Motor neuron (in vitro differentiated cells): ENCODE data around the gene PRKAR2B. TPM values are rescaled to one million over a fixed set of nuclear protein-coding genes. Genes with fewer than 3 reads are reported as not detected.
"Not testable (repeated sequence)": the region's sequence is repeated elsewhere in the genome, so short reads cannot be mapped to it uniquely, and the experiment has no call there.

Experiments used
- ATAC-seq, 8 experiments: fragments of 200-7000 bp; cut with Tn5 transposase; replicated peaks in 6 of 8; 2 replicates each; pipeline ENCODE4 v1.8.0; 2021; ENCODE audit warnings: mild to moderate bottlenecking in 8 of 8, moderate library complexity in 8 of 8
- H3K27ac ChIP-seq, 2 donors: fragments of 250-450 bp; sonication (Bioruptor Pico); 2 replicates each; pipeline ENCODE4 v1.9.0; 2021; ENCODE audit warnings: antibody characterized with exemption in 2 of 2, mild to moderate bottlenecking in 2 of 2, moderate library complexity in 1 of 2
- H3K4me1 ChIP-seq, 2 donors: fragments of 250-450 bp; sonication (Bioruptor Pico); replicated peaks in 1 of 2; 2 replicates each; pipeline ENCODE4 v1.6.1; 2021; ENCODE audit warnings: antibody characterized with exemption in 2 of 2, mild to moderate bottlenecking in 2 of 2, moderate library complexity in 1 of 2
- H3K4me3 ChIP-seq, 5 donors: fragments of 250-450 bp; sonication (Bioruptor Pico); 2 replicates each; pipeline ENCODE4 v1.9.0; 2021; ENCODE audit warnings: antibody characterized with exemption in 5 of 5, mild to moderate bottlenecking in 5 of 5, moderate library complexity in 4 of 5
- WGBS, 10 experiments: fragments of 450-650 bp; shearing (Covaris generic); methylation state at CpG; one replicate each; pipeline ENCODE4 v1.0.0; 2022; 5-methylcytosine and 5-hydroxymethylcytosine counted together
- in situ Hi-C, 9 experiments: fragments of 400-800 bp; cut with MboI; loops; one replicate each; pipeline ENCODE4 v1.15.0; 2021; ENCODE audit warnings: low sequenced_read_pairs in 9 of 9, low pct_unique_long_range_greater_than_20kb in 2 of 9; ENCODE audit not compliant: unreplicated experiment in 9 of 9
- total RNA-seq, 8 experiments: library from RNA; unstranded; fragments of 300-600 nt; gene quantifications; 2 replicates each; pipeline versions ENCODE4 v1.2.3 to v1.2.4, GENCODE V29; 2022

Gene PRKAR2B
- total RNA-seq, 8 experiments from 2014 or later: 17.7 to 43.8 (median 33.6) TPM

DNA sequence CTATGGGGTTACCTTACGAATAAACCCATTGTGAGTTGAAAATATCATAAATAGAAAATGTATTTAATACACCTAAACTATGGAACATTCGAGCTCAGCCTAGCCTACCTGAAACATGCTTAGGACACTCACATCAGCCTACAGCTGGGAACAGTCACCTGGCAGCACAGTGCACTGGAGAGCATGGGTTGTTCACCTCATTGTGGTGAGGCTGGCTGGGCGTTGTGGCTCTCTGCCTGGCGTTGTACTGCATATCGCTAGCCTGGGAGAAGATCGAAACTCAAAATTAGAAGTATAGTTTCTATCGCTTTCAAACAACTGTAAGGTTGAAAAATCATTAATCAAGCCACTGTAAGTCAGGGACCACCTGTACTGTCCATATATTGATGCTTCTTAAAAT, 107.0 kb downstream of the PRKAR2B start:
- WGBS, 10 experiments: 50 to 100% (median 89%) methylated on average over 1 to 6 of the region's 7 CpGs
- Histone ChIP-seq H3K4me3 (no peak overlapping the region), H3K27ac (no peak overlapping the region), H3K4me1 (peaks cover 13 to 14% of the 10 kb centered on the region in 2 donors)
- no peak for ATAC-seq
- in situ Hi-C loops: loop anchor here in 3 of 9 experiments (10.0 to 25.0 kb wide), 2 partner anchors 189 to 207 kb away; no protein-coding TSS in a partner anchor

GRCh38 chr7:107152011-107152410, 107.5 kb downstream of the PRKAR2B start:
- 17 to 100% (median 60%) methylated on average over 1 to 4 of the region's 4 CpGs; no CpG with 5 or more reads in 2 of the 10 experiments for WGBS, 10 experiments
- peak in 1 of 8 experiments; percentile 25 for ATAC-seq
- no peak overlapping the region for H3K27ac ChIP-seq
- H3K4me3 ChIP-seq: no peak overlapping the region
- in situ Hi-C loops: loop anchor here in 3 of 9 experiments (10.0 to 25.0 kb wide), 2 partner anchors 190 to 207 kb away; no protein-coding TSS in a partner anchor
- H3K4me1 ChIP-seq: peaks cover 9 to 12% of the 10 kb centered on the region in 2 donors

DNA sequence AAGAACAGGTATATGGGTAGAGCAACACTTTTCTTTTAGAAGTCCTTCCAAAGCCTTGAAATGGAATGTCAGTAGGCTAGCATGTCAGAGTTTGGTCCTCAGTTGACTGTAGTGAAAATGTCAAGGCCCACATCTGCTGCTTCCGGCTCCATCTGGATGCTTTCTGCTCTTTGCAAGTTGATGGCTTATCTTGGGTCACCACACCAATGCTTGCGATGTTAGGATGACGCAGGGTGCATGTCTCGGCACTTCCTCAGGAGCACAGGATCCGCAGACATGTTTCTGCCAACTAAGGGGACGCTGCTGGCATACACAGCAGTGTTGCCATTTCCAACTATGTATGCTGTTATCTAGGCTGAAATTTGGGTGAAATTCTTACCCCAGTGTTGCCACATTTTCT, 110.3 kb downstream of the PRKAR2B start:
- ATAC-seq: no peak
- in situ Hi-C loops: loop anchor here in 3 of 9 experiments (10.0 to 25.0 kb wide), 2 partner anchors 193 to 210 kb away; no protein-coding TSS in a partner anchor
- H3K27ac ChIP-seq: no peak overlapping the region
- 93 to 100% (median 98%) methylated on average over 1 to 6 of the region's 6 CpGs; no CpG with 5 or more reads in 4 of the 10 experiments for WGBS, 10 experiments
- H3K4me1 ChIP-seq: peaks cover 0 to 3% of the 10 kb centered on the region in 2 donors
- H3K4me3 ChIP-seq: no peak overlapping the region

GRCh38 chr7:107155726-107156125, 111.2 kb downstream of the PRKAR2B start:
- in situ Hi-C loops: loop anchor here in 3 of 9 experiments (10.0 to 25.0 kb wide), 2 partner anchors 193 to 211 kb away; no protein-coding TSS in a partner anchor
- WGBS, 10 experiments: 0 to 100% (median 80%) methylated on average over 1 to 2 of the region's 3 CpGs; no CpG with 5 or more reads in 1 of the 10 experiments
- H3K4me3 ChIP-seq, H3K27ac ChIP-seq, ATAC-seq, H3K4me1 ChIP-seq: not testable (repeated sequence)

DNA sequence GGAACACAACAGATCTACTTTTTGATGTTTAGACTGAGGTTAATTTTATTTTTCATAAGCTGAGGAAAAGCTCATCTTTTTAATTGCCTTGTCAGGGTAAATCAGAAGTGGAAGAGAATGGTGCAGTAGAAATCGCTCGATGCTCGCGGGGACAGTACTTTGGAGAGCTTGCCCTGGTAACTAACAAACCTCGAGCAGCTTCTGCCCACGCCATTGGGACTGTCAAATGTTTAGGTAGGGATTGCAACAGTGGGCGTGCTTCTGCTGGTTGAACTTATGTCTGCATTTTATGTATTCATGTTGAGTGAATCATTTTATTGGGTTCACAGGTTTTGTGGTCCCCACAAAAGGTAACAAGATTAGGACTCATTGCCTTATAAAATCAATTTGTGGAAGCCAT, 112.6 kb downstream of the PRKAR2B start:
- WGBS, 10 experiments: 77 to 100% (median 91%) methylated on average over 1 to 7 of the region's 7 CpGs; no CpG with 5 or more reads in 2 of the 10 experiments
- ATAC-seq: no peak
- in situ Hi-C loops: loop anchor here in 3 of 9 experiments (10.0 to 25.0 kb wide), 2 partner anchors 195 to 212 kb away; no protein-coding TSS in a partner anchor
- Histone ChIP-seq H3K27ac (no peak overlapping the region), H3K4me3 (no peak overlapping the region), H3K4me1 (no peaks in the 10 kb centered on the region)

GRCh38 chr7:107158028-107158427, 113.5 kb downstream of the PRKAR2B start:
- no peak overlapping the region for H3K27ac ChIP-seq
- WGBS, 10 experiments: 53 to 100% (median 91%) methylated on average over 2 of the region's 2 CpGs; no CpG with 5 or more reads in 1 of the 10 experiments
- no peak for ATAC-seq
- in situ Hi-C loops: loop anchor here in 3 of 9 experiments (10.0 to 25.0 kb wide), 2 partner anchors 196 to 213 kb away; no protein-coding TSS in a partner anchor
- H3K4me1 ChIP-seq: no peaks in the 10 kb centered on the region
- no peak overlapping the region for H3K4me3 ChIP-seq

- 53 to 100% (median 79%) methylated on average over 1 to 2 of the region's 2 CpGs; no CpG with 5 or more reads in 1 of the 10 experiments for WGBS, 10 experiments
Measured at GRCh38 chr7:107160389-107160788, 115.9 kb downstream of the PRKAR2B start.

GRCh38 chr7:107161415-107161814, 116.9 kb downstream of the PRKAR2B start:
- WGBS, 10 experiments: 49 to 100% (median 88%) methylated on average over 2 to 3 of the region's 3 CpGs; no CpG with 5 or more reads in 1 of the 10 experiments
- H3K27ac ChIP-seq: no peak overlapping the region
- no peaks in the 10 kb centered on the region for H3K4me1 ChIP-seq
- in situ Hi-C loops: loop anchor here in 1 of 9 experiments (25.0 kb wide), 1 partner anchor 199 kb away; no protein-coding TSS in a partner anchor
- no peak for ATAC-seq
- no peak overlapping the region for H3K4me3 ChIP-seq

More at GRCh38 chr7:107160389-107160788, 115.9 kb downstream of the PRKAR2B start:
- no peak for ATAC-seq
- H3K4me1 ChIP-seq: no peaks in the 10 kb centered on the region
- H3K4me3 ChIP-seq: no peak overlapping the region
- in situ Hi-C loops: loop anchor here in 1 of 9 experiments (25.0 kb wide), 1 partner anchor 198 kb away; no protein-coding TSS in a partner anchor
- H3K27ac ChIP-seq: no peak overlapping the region

- in situ Hi-C loops: loop anchor here in 1 of 9 experiments (25.0 kb wide), 1 partner anchor 200 kb away; no protein-coding TSS in a partner anchor
- Histone ChIP-seq H3K27ac (no peak overlapping the region), H3K4me1 (no peaks in the 10 kb centered on the region), H3K4me3 (no peak overlapping the region)
- WGBS, 10 experiments: 45 to 85% (median 67%) methylated on average over 1 to 5 of the region's 5 CpGs
- no peak for ATAC-seq
Measured at GRCh38 chr7:107162475-107162874, 118.0 kb downstream of the PRKAR2B start.

- in situ Hi-C loops: loop anchor here in 1 of 9 experiments (25.0 kb wide), 1 partner anchor 202 kb away; no protein-coding TSS in a partner anchor
- H3K27ac ChIP-seq: no peak overlapping the region
- 38 to 100% (median 57%) methylated on average over 1 to 2 of the region's 2 CpGs; no CpG with 5 or more reads in 1 of the 10 experiments for WGBS, 10 experiments
- H3K4me3 ChIP-seq: no peak overlapping the region
- H3K4me1 ChIP-seq: no peaks in the 10 kb centered on the region
- no peak for ATAC-seq
Measured at GRCh38 chr7:107164092-107164491, 119.6 kb downstream of the PRKAR2B start.

DNA sequence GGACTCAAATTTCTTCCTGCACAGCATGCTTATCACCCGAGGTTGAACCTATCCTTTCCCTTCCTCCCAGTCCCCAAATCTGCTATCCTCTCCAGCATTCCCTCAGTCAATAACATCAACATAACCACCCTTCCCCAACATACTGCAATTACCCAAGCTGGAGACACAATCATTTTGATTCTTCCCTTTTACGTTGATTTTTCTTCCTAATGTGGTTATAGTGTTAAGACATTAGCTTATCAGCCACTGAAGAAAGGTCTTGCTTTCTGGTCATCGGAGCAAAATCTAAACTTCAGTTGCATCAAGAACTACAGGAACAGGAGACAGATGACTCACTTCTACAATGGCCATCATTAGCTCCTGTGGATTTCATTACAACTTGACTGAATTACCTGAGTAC, 120.8 kb downstream of the PRKAR2B start:
- no peak for ATAC-seq
- no peak overlapping the region for H3K27ac ChIP-seq
- in situ Hi-C loops: loop anchor here in 1 of 9 experiments (25.0 kb wide), 1 partner anchor 203 kb away; no protein-coding TSS in a partner anchor
- no peak overlapping the region for H3K4me3 ChIP-seq
- no peaks in the 10 kb centered on the region for H3K4me1 ChIP-seq
- 14 to 100% (median 76%) methylated on average over 1 to 3 of the region's 3 CpGs; no CpG with 5 or more reads in 2 of the 10 experiments for WGBS, 10 experiments

- in situ Hi-C loops: loop anchor here in 1 of 9 experiments (25.0 kb wide), 1 partner anchor 205 kb away; no protein-coding TSS in a partner anchor
- Histone ChIP-seq H3K4me3 (peak overlapping the region; percentile 40 to 47 (median 42)), H3K27ac (peak overlapping the region; percentile 89 to 96), H3K4me1 (peaks cover 0 to 3% of the 10 kb centered on the region in 2 donors)
- ATAC-seq: no peak
- 15 to 100% (median 44%) methylated on average over 1 to 5 of the region's 5 CpGs for WGBS, 10 experiments
Measured at GRCh38 chr7:107166736-107167426, 122.4 kb downstream of the PRKAR2B start.
